Measurements from ENCODE around the gene XYLT1. TPM values are rescaled to one million over a fixed set of nuclear protein-coding genes. Genes with fewer than 3 reads are reported as not detected.

XYLT1 gene
- total and polyA plus RNA-seq, 2 of the 4 experiments (the other 2 are of a cell fraction): 9.0 to 12.7 TPM

DNA sequence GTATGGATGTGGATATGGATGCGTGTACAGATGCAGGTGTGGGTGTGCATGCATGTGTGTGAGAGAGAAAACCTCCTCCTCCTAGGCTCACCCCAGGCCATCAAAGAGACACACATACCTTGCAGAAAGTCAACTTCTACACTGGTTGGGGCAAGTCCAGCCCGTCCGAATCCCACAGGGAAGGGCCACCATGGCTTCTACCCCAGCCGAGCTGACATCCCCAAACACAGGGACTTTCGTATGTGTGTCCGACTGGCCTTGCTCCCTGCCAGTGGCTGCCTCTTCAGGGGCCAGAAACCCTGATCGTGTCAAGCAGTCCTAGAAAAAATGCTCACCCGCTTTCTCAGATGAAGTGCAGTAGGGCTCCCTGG is 134.2 kb downstream of the XYLT1 start:
- 89% methylated on average over 3 of the region's 8 CpGs; no CpG with 5 or more reads in 1 of the 2 experiments for WGBS, 2 experiments (ENCODE audit: extremely low coverage in 2 of 2, insufficient read length in 1 of 2)
- no peaks in the 10 kb centered on the region; the same call in 1 of the 2 replicates for H4K20me1 ChIP-seq (ENCODE audit: insufficient read depth, low read length)
- no peak for ATAC-seq (ENCODE audit: low read depth)

More for the DNA sequence above, 134.2 kb downstream of the XYLT1 start:
- no peak overlapping the region for H3K4me3 ChIP-seq (ENCODE audit: insufficient read depth, low read depth, low read length)
- no peak overlapping the region for H3K14ac ChIP-seq (replicated peaks; ENCODE audit: low read depth, low read length)
- no peak overlapping the region for H3K27ac ChIP-seq (ENCODE audit: insufficient read depth, low read length)
- H2AFZ ChIP-seq (replicated peaks; ENCODE audit: low read length, poor library complexity): no peak overlapping the region
- H3K9me3 ChIP-seq (ENCODE audit: control insufficient read depth, insufficient read depth, low read length): no peaks in the 10 kb centered on the region
- no peak overlapping the region for H4K5ac ChIP-seq (ENCODE audit: low read depth, low read length)
- ChIA-PET CTCF (no interaction called here), POLR2A (ENCODE audit: unreplicated experiment) (no interaction called here)
- H3K4ac ChIP-seq (ENCODE audit: low read depth, low read length): no peak overlapping the region
- TF ChIP-seq MXI1 (IDR thresholded peaks at IDR 0.05; ENCODE audit: borderline replicate concordance, low read depth, low read length) (no peak), RFX5 (IDR thresholded peaks at IDR 0.05; ENCODE audit: low read depth, low read length) (no peak), FOS (IDR thresholded peaks at IDR 0.05; ENCODE audit: low read depth, low read length) (no peak), CEBPB (IDR thresholded peaks at IDR 0.05; ENCODE audit: low read depth, low read length) (no peak), BHLHE40 (IDR thresholded peaks at IDR 0.05; ENCODE audit: low read depth, low read length) (no peak), POLR2A (IDR thresholded peaks at IDR 0.05; ENCODE audit: low read depth, low read length) (no peak), RCOR1 (IDR thresholded peaks at IDR 0.05; ENCODE audit: insufficient replicate concordance, low read length) (no peak), SMC3 (IDR thresholded peaks at IDR 0.05; ENCODE audit: low read depth, low read length) (no peak), RAD21 (IDR thresholded peaks at IDR 0.05; ENCODE audit: low read length) (no peak)
- TF ChIP-seq, protein P1, sequence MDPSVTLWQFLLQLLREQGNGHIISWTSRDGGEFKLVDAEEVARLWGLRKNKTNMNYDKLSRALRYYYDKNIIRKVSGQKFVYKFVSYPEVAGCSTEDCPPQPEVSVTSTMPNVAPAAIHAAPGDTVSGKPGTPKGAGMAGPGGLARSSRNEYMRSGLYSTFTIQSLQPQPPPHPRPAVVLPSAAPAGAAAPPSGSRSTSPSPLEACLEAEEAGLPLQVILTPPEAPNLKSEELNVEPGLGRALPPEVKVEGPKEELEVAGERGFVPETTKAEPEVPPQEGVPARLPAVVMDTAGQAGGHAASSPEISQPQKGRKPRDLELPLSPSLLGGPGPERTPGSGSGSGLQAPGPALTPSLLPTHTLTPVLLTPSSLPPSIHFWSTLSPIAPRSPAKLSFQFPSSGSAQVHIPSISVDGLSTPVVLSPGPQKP (IDR thresholded peaks at IDR 0.05; ENCODE audit: borderline replicate concordance, low read depth, low read length): no peak
- TF ChIP-seq, protein P2, sequence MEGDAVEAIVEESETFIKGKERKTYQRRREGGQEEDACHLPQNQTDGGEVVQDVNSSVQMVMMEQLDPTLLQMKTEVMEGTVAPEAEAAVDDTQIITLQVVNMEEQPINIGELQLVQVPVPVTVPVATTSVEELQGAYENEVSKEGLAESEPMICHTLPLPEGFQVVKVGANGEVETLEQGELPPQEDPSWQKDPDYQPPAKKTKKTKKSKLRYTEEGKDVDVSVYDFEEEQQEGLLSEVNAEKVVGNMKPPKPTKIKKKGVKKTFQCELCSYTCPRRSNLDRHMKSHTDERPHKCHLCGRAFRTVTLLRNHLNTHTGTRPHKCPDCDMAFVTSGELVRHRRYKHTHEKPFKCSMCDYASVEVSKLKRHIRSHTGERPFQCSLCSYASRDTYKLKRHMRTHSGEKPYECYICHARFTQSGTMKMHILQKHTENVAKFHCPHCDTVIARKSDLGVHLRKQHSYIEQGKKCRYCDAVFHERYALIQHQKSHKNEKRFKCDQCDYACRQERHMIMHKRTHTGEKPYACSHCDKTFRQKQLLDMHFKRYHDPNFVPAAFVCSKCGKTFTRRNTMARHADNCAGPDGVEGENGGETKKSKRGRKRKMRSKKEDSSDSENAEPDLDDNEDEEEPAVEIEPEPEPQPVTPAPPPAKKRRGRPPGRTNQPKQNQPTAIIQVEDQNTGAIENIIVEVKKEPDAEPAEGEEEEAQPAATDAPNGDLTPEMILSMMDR (conservative IDR thresholded peaks at IDR 0.05; ENCODE audit: low read depth, low read length): no peak
- H2BK5ac ChIP-seq (ENCODE audit: low read depth, low read length, poor library complexity, severe bottlenecking): no peak overlapping the region
- H2BK20ac ChIP-seq (ENCODE audit: low read depth, low read length): no peak overlapping the region
- no peak overlapping the region for H2BK15ac ChIP-seq (ENCODE audit: low read depth, low read length)
- H3K4me1 ChIP-seq (ENCODE audit: control insufficient read depth, insufficient read depth, low read length): peaks cover 8% of the 10 kb centered on the region
- no peak overlapping the region for H3K56ac ChIP-seq (ENCODE audit: extremely low read depth, insufficient read depth, low read length)
- dilution Hi-C loops (cut with HindIII; ENCODE audit: low sequenced_read_pairs, unreplicated experiment) (no loop called here), in situ Hi-C loops (cut with MboI; ENCODE audit: low sequenced_read_pairs) (no loop called here), intact Hi-C loops (cut with micrococcal nuclease) (no loop called here)
- H2BK120ac ChIP-seq (ENCODE audit: low read depth, low read length): no peak overlapping the region
- H4K91ac ChIP-seq (ENCODE audit: insufficient read depth, low read depth, low read length): no peak overlapping the region
- H3K79me1 ChIP-seq (ENCODE audit: low read depth in 1 of 2, low read length in 2 of 2): peaks cover 6 to 26% of the 10 kb centered on the region in 2 experiments; a peak in 2 of 4 replicates
- no peak overlapping the region for H3K9ac ChIP-seq (ENCODE audit: low read depth, low read length)
- H3K9me1 ChIP-seq (ENCODE audit: insufficient read depth, low read length): peaks cover 15% of the 10 kb centered on the region
- H2AK5ac ChIP-seq (ENCODE audit: low read depth, low read length): no peak overlapping the region
- no peak overlapping the region for H3K4me2 ChIP-seq (ENCODE audit: low read depth, low read length)
- H3K18ac ChIP-seq (ENCODE audit: low read depth, low read length): no peak overlapping the region
- H3K36me3 ChIP-seq (ENCODE audit: control insufficient read depth, insufficient read depth, low read length): no peaks in the 10 kb centered on the region
- no peaks in the 10 kb centered on the region for H3K27me3 ChIP-seq (ENCODE audit: control insufficient read depth, insufficient read depth, low read length)
- no peak overlapping the region for H4K8ac ChIP-seq (ENCODE audit: low read depth in 2 of 2, low read length in 2 of 2)
- DNase-seq: no peak
- no peak overlapping the region for H2AK9ac ChIP-seq (replicated peaks; ENCODE audit: low read depth, low read length, poor library complexity)
- no TSS peak for BruUV-seq (replicated peaks)
- H3K23ac ChIP-seq (ENCODE audit: low read depth, low read length): no peak overlapping the region
